Activated CD4-positive, alpha-beta T cell treated with anti-CD3 and anti-CD28 coated beads, Interleukin-2, amount 50 U/mL, for 24 hours (primary cell): ENCODE data around the gene KDM3A.

Source experiments
- DNase-seq, 2 donors: peaks; one replicate each; pipeline ENCODE4 v3.0.0-alpha.2; 2020; ENCODE audit warnings: low read depth in 1 of 2, low spot score in 1 of 2

The KDM3A gene

DNA sequence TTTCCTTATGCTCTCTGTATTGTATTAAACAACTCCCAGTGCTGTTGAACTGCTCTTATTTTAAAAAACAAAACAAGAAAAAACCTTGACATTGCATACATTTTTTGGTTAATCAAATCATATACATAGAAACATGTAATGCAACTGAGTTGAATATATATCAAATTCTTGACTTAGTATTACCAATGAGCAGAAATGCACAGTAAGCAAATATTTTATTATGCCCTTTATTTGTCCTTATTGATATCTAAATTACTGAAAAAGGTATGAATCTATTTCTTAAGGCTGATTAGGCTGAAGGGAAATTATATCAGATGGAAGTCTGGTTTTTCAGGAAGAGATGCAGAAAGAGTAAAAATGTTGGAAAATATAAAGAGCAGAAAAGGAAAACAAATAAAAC, 6.9 kb upstream of the KDM3A start:
- no peak for DNase-seq

DNA sequence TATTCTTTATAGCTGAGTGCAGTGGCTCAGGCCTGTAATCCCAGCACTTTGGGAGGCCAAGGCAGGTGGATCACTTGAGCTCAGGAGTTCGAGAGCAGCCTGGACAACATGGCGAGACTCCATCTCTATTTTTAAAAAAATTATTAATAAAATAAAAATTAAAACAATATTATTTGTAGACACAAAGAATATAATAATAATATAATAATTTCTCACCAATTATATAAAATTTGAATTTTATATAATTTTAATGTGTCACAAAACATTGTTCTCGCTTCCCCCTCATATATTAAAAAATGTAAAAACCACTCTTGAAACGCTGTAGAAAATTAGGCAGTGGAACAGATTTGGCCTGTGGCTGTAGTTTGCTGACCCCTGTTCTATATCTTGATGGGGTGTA, 5.6 kb upstream of the KDM3A start:
- no peak for DNase-seq

DNA sequence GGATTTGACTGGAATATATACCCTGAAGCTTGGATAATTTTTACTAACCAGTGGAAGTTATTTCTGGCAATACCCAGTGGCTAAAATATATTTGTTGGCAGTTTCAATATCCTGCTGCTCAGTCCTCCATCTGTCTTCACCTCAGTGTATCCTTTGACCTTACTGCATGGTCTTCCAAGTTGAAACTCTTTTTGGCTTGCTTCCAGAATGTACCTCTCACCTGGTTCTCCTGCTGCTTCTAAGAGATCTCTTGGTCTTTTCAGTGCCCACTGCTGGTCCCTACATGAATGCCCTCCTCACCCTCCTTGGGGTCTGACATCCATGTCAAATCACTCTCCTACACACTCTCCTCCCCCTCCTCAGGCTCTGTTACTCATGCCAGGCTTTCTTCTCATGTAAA, 4.8 kb upstream of the KDM3A start:
- DNase-seq: no peak

DNA sequence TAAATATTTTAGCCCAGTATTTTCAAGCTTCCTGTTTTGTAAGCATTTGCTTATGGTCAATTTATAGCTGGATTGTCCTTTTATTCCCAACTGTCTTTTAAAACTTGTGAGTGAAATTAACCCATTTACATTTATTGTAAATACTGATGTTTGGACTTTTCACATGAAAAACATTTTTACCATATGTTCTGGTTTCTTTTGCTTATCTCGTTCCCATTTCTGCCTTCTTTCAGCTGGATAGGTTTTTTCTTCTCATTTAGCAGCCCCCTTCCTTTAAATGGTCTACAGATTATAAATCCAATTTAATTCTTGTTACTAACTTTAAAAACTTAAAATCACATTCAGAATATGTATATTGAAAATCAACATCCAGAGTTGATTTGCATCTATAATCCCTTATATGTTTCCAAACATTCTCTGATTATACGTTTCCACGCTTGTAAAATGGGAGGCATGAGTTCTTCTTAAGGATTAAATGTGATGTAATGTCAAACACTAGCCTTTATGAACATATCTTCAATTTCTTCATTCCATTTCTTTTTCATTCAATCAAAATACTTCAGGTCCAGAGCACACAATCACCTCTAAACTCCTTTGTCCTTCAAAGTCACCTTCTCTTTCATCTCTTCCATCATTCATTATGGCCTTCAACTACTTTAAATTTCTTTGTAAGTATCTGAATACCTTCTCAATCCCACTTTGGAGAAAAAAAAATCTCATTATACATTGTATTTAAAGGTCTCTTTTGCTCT, 1.1 kb upstream of the KDM3A start:
- no peak for DNase-seq

DNA sequence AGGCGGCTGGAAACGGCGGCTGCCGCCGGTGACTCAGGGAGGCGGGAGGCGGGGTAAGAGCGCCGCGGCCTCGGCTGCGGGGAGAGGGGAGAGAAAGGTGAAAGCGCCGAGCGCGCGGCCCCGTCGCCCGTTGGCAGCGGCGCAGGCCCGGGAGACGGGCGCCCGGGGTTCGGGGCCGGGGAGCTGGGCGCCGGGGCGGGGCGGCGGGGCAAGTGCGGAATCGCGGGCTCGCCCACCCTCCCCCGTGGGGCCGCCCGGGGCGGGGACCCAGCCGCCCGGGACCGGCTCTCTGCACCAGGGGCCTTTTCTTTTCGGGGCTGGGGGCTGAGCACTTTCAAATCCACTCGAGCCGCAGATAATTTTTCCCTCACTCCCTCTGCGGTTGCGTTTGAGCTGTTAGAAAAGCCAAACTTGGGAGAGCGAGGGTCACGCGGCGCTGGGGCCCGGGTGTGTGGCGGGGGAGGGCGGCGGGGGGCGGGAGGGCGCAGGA, 266 bp downstream of the KDM3A start:
- no peak for DNase-seq

DNA sequence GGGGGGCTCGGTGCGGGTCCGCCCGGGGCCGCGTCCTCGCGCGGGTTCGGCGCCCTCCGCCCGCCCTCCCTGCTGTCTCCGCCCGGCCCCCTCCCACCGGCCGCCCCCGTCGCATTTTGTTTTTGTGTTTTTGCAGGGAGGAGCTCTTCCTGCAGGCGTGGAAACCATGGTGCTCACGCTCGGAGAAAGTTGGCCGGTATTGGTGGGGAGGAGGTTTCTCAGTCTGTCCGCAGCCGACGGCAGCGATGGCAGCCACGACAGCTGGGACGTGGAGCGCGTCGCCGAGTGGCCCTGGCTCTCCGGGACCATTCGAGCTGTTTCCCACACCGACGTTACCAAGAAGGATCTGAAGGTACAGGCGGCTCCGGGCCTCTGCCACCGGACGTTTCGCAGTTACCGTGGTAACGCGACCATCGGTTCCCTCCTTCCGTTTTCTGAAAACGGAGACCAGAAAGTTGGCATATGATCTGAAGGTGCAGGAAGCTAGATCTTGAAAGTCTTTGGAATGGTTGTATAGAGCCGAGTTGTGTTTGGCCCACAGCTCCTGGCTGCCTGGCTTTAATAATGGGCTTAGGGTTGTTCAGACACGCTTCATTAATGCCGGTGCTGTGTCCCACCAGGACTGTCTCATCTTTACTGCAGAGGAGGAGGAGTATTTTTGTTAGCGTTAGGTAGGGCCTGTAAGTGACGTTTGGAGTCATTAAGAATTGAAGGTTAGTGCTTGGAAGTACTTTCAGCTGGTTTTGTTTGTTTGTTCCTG, 891 bp downstream of the KDM3A start:
- peak; percentile 36 to 38 for DNase-seq

DNA sequence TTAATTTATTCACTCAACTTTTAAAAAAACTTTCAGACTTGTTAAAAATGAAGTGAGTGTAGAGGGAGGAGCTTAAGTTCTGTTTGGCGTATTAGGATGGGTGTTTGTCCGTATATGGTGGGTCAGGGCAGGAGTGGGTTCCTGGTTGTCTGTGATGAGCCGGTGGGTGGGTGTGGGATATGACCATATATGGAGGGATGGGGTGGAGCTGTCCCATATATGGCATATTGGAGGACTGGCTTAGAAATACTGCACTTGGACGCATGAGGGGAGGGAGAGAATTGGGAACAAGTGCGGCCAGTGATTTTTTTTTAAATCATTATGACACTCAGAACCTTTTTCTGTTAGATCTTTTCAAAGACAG, 1.5 kb downstream of the KDM3A start:
- DNase-seq: peak; percentile 30 to 75

DNA sequence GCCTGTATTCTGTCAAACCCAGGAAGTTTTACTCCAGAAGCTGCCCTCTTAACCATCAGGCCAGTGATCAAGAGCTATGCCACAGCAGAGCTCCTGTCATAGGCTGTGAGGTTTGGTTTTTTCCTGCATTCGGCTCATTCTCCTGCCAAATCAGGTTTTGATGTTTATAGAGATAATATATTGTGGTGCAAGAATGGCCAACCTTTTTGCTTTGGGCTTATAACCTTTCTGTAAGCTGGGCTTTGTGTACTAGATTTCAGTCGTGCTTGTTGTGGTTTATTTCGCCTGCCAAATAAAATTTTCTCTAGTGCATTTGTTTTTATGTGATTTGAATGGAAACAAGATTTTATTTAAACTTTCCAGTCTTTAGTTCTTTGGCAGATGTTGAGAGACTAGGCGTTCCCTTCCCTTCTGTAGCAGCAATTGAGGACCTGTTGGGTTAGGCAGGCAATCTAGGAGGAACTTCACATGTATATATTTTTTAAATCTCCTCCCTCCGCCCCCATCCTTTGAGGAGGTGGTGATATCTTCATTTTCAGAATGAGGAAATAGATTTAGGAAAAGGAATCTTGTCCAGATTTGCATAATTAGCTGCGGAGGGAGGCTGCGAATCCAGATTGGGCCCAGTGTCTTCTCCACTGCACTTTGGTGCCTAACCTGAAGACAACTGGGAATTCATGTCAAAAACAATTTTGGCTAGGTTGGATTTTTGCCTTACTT, 2.6 kb downstream of the KDM3A start:
- no peak for DNase-seq

DNA sequence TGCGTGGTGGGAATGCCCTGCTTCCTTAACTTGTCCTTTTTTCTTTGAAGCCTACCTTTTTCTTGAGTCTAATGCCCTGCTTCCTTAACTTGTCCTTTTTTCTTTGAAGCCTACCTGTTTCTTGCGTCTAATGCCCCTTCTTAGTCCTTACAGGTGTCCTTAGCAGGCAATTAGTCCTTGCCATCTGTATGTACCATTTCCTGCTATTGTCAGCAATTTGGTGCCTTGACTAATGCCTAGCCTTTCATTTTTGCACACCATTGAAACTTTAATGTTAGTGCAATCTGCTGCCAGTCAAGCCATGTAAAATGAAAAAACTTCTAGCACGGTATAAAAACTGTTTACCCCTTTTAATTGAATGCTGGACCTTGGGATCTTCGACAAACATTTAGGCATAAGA, 4.3 kb downstream of the KDM3A start:
- no peak for DNase-seq

DNA sequence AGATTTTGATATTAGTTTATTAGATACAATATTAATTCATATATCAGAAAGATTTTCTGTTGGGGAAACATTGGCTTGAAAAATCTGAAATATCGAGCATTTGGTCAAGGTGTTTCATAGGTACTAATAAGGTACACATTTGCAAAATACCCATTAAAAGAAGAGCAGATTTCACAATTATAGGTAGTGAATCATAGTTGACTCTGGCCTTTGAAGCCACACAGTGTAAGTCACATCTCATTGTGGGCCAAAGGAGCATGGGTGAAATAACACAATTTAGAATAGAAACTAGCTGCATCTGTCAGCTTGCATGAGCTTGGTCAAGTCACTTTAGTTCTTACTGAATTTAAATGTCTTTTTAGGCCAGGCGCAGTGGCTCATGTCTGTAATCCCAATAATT, 4.9 kb downstream of the KDM3A start:
- no peak for DNase-seq

DNA sequence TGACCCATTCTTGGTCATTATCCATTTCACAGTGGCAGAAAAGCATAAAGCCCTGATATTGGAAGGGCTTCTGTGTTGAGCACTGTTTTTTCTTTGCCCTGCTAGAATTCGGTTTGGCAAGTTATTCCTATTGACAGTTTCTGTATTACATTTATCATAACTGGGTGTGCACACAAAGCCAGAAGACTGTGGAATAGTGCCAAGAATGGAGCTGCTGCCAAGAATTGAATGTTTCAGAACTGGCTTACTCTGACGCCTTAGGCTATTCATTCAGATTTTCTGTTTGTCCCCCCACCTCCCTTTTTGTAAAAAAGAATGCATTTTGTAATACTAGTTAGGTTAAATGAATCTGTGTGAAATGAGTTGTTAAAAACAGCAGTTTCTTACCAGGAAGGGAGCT, 12.7 kb downstream of the KDM3A start:
- no peak for DNase-seq

DNA sequence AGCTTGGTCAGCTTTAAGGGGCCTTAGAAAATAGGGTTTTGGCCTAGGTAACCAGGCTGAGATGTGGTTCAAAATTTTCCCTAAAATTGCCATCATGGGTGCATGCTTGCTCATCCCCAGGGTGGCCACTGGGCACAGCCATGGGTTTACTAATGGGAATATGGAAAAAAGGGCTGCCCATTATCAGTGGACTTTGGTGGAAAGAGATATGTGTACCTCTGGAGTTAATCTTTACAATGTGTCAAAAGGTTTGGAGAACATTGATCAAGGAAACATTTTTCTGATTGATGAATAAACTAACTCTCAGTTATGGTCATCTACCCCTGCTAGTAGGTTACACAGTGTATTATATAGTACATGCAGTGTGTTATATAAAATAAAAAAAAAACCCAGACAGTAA, 13.1 kb downstream of the KDM3A start:
- no peak for DNase-seq

DNA sequence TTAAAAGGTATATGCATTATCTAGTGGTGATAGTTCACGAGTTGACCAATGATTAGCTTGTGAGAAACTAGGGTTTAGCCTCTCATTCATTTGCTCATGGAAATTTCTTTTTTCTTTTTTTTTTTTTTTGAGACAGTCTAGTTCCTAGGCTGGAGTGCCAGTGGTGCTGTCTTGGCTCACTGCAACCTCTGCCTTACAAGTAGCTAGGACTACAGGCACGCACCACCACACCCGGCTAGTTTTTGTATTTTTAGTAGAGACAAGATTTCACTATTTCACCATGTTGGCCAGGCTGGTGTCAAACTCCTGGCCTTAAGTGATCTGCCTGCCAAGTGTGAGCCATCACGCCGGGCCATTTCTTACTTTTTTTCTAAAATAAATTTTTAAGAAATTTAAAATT, 14.0 kb downstream of the KDM3A start:
- no peak for DNase-seq

DNA sequence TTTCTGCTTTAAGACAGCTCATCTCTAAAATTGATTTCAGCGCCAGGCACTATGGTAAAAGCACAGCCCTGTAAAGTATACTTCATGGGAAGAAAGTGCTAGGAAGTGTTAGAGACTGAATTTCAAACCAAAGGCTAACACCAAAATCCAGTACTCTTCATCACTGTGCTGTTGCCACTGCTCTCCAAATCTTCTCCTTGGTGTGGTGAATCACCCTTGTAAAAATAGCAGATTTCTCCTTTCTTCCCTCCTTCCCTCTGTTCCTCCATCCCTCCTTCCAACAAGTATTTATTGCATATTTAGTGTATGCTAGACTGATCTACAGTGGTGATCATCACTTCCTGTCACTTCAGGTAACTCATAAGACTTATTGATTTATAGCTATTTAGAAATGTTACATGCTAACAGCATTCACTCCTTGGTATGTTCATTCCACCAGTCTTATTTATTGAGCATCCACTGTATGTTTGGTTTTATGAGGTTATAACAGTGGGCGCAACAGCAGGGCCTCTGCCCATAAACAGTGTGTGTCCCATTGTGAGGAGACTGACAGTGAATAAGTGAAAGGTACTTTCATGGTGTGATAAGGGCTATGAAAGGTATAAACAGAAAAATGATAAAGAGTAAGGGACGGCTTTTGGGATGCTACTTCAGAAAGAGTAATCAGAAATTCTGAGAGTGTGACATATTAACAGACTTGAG, 20.0 kb downstream of the KDM3A start:
- no peak for DNase-seq

DNA sequence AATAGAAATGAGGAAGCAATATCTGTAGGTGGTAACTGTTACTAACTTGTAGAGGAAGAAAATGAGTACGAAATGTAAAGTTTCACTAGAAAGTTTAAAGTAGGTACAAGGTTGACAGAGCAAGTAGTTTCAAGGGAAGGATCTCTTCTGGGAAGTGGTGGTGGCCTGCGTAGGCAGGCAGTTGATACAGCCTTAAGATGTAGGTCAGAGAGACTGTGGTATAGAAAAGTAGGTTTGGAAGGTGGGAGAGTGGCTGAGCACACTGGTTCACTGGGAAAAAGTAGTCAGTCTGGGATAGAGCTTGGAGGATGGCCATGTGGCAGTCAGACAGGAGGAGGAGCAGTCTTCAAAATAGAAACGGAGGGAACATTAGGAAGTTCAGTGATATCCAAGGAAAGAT, 23.5 kb downstream of the KDM3A start:
- DNase-seq: no peak

DNA sequence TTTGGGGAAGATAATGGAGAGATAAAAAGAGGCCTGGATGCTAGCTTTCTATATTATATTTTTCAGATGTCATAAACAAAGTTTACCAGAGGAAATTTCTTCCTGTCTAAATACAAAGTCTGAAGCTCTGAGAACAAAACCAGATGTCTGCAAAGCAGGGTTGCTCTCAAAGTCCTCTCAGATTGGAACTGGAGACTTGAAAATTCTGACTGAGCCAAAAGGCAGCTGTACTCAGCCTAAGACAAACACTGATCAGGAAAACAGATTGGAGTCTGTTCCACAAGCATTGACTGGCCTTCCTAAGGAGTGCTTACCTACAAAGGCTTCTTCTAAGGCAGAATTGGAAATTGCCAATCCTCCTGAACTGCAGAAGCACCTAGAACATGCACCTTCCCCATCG, 25.1 kb downstream of the KDM3A start:
- no peak for DNase-seq

DNA sequence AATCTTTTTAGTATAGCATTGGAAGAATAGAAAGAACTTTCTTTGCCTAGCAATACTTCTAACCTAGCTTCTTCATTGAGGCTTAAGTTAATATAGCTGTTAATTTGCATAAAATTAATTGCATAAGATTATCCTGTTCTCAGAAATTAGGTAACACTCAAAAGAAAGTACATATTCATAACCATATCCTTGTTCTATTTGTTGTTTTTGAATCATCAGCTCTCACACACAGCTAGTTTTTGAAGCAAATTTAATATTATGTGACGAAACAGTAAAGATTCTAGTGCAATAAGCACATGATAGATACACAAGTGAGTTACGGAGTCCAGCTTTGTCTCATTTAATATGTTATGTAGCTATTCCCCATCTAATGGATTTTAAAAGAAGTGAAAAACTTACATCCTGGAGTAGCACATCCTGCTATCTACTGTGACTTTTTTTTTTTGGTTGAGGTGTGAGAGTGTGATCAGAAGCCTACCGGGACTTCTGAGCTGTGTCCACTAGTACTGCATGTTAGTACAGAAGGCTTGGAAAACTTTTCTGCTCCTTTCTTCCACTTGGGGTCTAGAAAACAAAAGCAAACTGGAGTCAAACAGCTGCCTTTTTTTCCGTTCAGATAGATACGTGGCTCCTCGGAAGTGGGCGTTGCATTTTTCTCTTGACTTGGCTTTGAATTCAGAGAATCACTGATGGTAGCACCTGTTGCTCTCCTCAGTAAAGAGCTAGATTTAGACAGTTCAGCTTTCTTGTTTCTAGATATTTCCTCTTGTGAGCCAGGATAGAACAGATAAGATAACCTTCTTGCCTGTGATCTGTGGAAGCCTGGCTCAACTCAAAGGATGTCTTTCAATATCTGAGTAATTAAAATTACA, 27.2 kb downstream of the KDM3A start:
- DNase-seq: no peak

DNA sequence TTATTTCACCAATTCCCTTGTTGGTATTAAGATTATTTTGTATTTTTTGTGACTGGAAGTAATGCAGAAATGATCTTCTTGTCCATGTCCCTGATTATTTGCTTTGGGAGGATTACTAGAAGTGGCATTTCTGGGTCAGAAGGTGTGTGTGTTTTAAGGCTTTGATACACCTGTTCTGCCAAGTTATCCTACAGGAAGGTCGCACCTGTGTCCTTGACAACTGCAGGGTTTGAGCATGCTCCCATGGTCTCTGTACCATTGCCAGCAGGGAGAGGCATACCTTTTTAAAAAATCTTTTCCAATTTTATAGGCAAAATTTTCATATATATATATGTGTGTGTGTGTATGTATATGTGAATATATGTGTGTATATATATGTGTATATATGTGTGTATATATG, 29.7 kb downstream of the KDM3A start:
- DNase-seq: no peak

DNA sequence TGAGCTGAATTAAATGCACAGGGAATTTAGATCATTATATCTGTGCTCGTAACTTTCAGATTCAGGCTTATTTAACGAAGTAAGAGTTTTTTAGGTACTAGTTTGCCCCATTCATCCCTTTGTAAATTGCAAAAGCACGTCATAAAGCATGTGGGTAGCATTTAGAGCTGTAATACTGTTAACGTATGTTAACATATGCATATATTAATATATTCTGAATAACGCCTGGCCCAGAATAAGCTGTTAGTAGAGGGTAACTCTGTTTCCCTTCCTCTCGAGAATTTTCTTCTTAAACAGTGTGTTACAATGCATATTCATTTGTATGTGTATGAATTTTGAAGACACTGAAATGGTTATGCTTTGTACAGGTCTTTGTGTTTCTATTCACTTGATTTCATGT, 30.5 kb downstream of the KDM3A start:
- no peak for DNase-seq

DNA sequence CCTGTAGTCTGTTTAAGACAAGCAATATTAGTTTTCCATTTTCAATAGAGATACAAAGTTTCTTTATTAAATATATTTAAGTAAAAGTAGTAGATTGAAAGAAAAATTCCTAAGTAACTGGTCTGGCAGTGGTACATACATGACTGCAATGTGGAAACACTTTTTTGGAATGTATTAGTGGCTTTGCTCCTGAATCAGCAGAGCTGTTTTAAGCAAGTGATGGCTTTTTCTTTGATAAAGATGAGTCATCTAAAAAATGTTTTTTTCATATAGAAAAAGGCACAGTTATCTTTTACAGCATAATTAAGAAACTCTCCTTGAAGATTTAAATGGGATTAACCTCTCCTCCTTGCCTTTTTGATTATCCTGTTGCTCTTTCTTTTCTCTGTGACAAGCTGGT, 34.9 kb downstream of the KDM3A start:
- no peak for DNase-seq

DNA sequence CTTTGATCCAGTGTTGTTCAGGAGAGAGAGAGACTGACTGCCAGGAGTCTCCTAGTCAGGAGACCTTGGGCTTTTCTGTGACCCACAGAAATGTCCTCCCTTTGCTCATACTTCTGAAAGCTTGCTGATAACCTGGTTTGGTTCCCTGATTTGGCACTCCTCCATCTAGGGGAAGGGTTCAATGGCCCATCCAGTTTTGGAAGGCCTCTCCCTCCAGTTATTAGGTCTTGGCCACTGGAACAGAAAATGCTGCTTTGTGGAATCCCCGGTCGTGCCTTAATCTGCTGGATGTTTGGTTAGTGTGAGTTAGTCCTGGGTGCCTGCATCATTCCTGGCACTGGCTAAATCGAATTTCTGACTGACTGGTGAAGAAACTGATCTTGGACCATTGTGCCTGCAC, 35.7 kb downstream of the KDM3A start:
- DNase-seq: no peak
